Esophagus muscularis mucosa (tissue), 3 donors: ENCODE results near the gene SCAMP1.

ENCODE experiments used
- CTCF ChIP-seq, 3 experiments: fragments of 200-600 bp in 2 of 3; fragments of 450-650 bp in 1 of 3; sonication (generic) in 2 of 3; IDR thresholded peaks; one replicate each; pipeline ENCODE4 v1.5.1; 2017 to 2019; ENCODE audit warnings: antibody characterized with exemption in 3 of 3, mild to moderate bottlenecking in 2 of 3, moderate library complexity in 1 of 3
- POLR2AphosphoS5 ChIP-seq, 2 donors: sonication (generic); formaldehyde crosslinking; IDR thresholded peaks; one replicate each; pipeline ENCODE4 v1.6.1; 2017; ENCODE audit warnings: antibody characterized with exemption in 2 of 2

- TF ChIP-seq CTCF (IDR thresholded peaks at IDR 0.05) (no peak), POLR2AphosphoS5 (IDR thresholded peaks at IDR 0.05) (no peak)
Measured at GRCh38 chr5:78345485-78345884, 14.9 kb upstream of the SCAMP1 start.
